WTC11 (cell line): ENCODE results near the gene RING1. TPM values are rescaled to one million over a fixed set of nuclear protein-coding genes. Genes with fewer than 3 reads are reported as not detected.

ENCODE experiments used
- ATAC-seq: fragments of 200-7000 bp; cut with Tn5 transposase; 2 replicates; pipeline ENCODE4 v1.10.0; 2021; ENCODE audit warnings: mild to moderate bottlenecking, moderate library complexity
- CTCF ChIA-PET: fragments of 300-600 bp; sonication (Branson Sonifier 250); formaldehyde crosslinking; loops from one replicate; lab custom pipeline; 2021; ENCODE audit warnings: antibody characterized with exemption; lab: Charles Lee
- POLR2A ChIA-PET: fragments of 350-600 bp; sonication (Branson Sonifier 250); formaldehyde crosslinking; loops from one replicate; lab custom pipeline; 2021; ENCODE audit warnings: antibody characterized with exemption; lab: Charles Lee
- DNase-seq: peaks from one replicate; pipeline ENCODE4 v3.0.0; 2021; ENCODE audit warnings: low spot score
- H3K27ac Mint-ChIP-seq: 2 replicates; pipeline ENCODE4 v1.8.0; 2021; ENCODE audit warnings: mixed read lengths
- H3K27me3 Mint-ChIP-seq: 2 replicates; pipeline ENCODE4 v1.8.0; 2021; ENCODE audit warnings: low read depth, mild to moderate bottlenecking, moderate library complexity, mixed read lengths
- H3K36me3 Mint-ChIP-seq: 2 replicates; pipeline ENCODE4 v1.8.0; 2021; ENCODE audit warnings: mixed read lengths
- H3K4me1 Mint-ChIP-seq: 2 replicates; pipeline ENCODE4 v1.8.0; 2022; ENCODE audit warnings: mixed read lengths
- H3K4me3 Mint-ChIP-seq: 2 replicates; pipeline ENCODE4 v1.8.0; 2021; ENCODE audit warnings: mild to moderate bottlenecking, moderate library complexity, mixed read lengths
- H3K9me3 Mint-ChIP-seq: 2 replicates; pipeline ENCODE4 v1.8.0; 2021; ENCODE audit warnings: mixed read lengths
- ATF3 ChIP-seq: sonication (generic); formaldehyde crosslinking; conservative IDR thresholded peaks from 2 replicates; pipeline ENCODE4 v1.8.1; 2022; ENCODE audit warnings: mild to moderate bottlenecking, missing genetic modification reagents
- CDX4 ChIP-seq: fragments of 250-450 bp; sonication (Bioruptor Pico); IDR thresholded peaks from 2 replicates; pipeline ENCODE4 v1.9.0; 2021; ENCODE audit warnings: moderate library complexity, mild to moderate bottlenecking, inconsistent platforms, borderline replicate concordance
- CREB1 ChIP-seq: sonication (generic); formaldehyde crosslinking; IDR thresholded peaks from 2 replicates; pipeline ENCODE4 v1.8.0; 2023; ENCODE audit warnings: mild to moderate bottlenecking, missing genetic modification reagents
- EMX1 ChIP-seq: fragments of 250-450 bp; sonication (Bioruptor Pico); IDR thresholded peaks from 2 replicates; pipeline ENCODE4 v1.8.0; 2021; ENCODE audit warnings: mild to moderate bottlenecking
- FOXK1 ChIP-seq: sonication (generic); formaldehyde crosslinking; IDR thresholded peaks from 2 replicates; pipeline ENCODE4 v1.8.0; 2022; ENCODE audit warnings: mild to moderate bottlenecking, moderate library complexity, missing genetic modification reagents
- GRHL2 ChIP-seq: fragments of 250-450 bp; sonication (Bioruptor Pico); IDR thresholded peaks from 2 replicates; pipeline ENCODE4 v1.8.0; 2022; ENCODE audit warnings: mild to moderate bottlenecking, moderate library complexity; ENCODE audit not compliant: insufficient replicate concordance, severe bottlenecking
- GTF2I ChIP-seq: fragments of 250-450 bp; sonication (Bioruptor Pico); conservative IDR thresholded peaks from 2 replicates; pipeline ENCODE4 v1.4.0; 2021; ENCODE audit warnings: mild to moderate bottlenecking
- IRF2 ChIP-seq: sonication (generic); formaldehyde crosslinking; IDR thresholded peaks from 2 replicates; pipeline ENCODE4 v1.8.0; 2022; ENCODE audit warnings: low read depth, missing genetic modification reagents, borderline replicate concordance
- JAZF1 ChIP-seq: fragments of 250-450 bp; sonication (Bioruptor Pico); IDR thresholded peaks from 2 replicates; pipeline ENCODE4 v1.9.0; 2021; ENCODE audit warnings: moderate library complexity, mild to moderate bottlenecking, inconsistent platforms
- JUN ChIP-seq: sonication (generic); formaldehyde crosslinking; IDR thresholded peaks from 2 replicates; pipeline ENCODE4 v1.8.0; 2023; ENCODE audit warnings: mild to moderate bottlenecking, missing genetic modification reagents
- MLX ChIP-seq: sonication (generic); formaldehyde crosslinking; IDR thresholded peaks from 2 replicates; pipeline ENCODE4 v1.8.1; 2023; ENCODE audit warnings: mild to moderate bottlenecking, missing genetic modification reagents, moderate library complexity
- MXD4 ChIP-seq: fragments of 250-450 bp; sonication (Bioruptor Pico); IDR thresholded peaks from 2 replicates; pipeline ENCODE4 v1.8.0; 2021; ENCODE audit warnings: mild to moderate bottlenecking, moderate library complexity, borderline replicate concordance
- NFE2L1 ChIP-seq: sonication (generic); formaldehyde crosslinking; IDR thresholded peaks from 2 replicates; pipeline ENCODE4 v1.8.1; 2023; ENCODE audit warnings: missing genetic modification reagents
- NR3C1 ChIP-seq: sonication (generic); formaldehyde crosslinking; conservative IDR thresholded peaks from 2 replicates; pipeline ENCODE4 v1.8.1; 2023; ENCODE audit warnings: low read depth, mild to moderate bottlenecking, missing genetic modification reagents
- PREB ChIP-seq: sonication (generic); formaldehyde crosslinking; IDR thresholded peaks from 2 replicates; pipeline ENCODE4 v1.8.1; 2022; ENCODE audit warnings: mild to moderate bottlenecking, missing genetic modification reagents, moderate library complexity, borderline replicate concordance
- STAT6 ChIP-seq: sonication (generic); formaldehyde crosslinking; conservative IDR thresholded peaks from 2 replicates; pipeline ENCODE4 v1.8.1; 2023; ENCODE audit warnings: mild to moderate bottlenecking, low read depth, missing genetic modification reagents, moderate library complexity
- TP53 ChIP-seq: sonication (generic); formaldehyde crosslinking; IDR thresholded peaks from 2 replicates; pipeline ENCODE4 v1.8.1; 2023; ENCODE audit warnings: mild to moderate bottlenecking, missing genetic modification reagents
- USF1 ChIP-seq: sonication (generic); formaldehyde crosslinking; IDR thresholded peaks from 2 replicates; pipeline ENCODE4 v1.8.0; 2022; ENCODE audit warnings: mild to moderate bottlenecking, missing genetic modification reagents
- USF2 ChIP-seq: sonication (generic); formaldehyde crosslinking; IDR thresholded peaks from 2 replicates; pipeline ENCODE4 v1.8.1; 2023; ENCODE audit warnings: mild to moderate bottlenecking, missing genetic modification reagents, moderate library complexity
- ZNF416 ChIP-seq: fragments of 250-450 bp; sonication (Bioruptor Pico); IDR thresholded peaks from 2 replicates; pipeline ENCODE4 v1.9.0; 2021; ENCODE audit warnings: mild to moderate bottlenecking, inconsistent platforms
- ZNF512 ChIP-seq: sonication (generic); formaldehyde crosslinking; IDR thresholded peaks from 2 replicates; pipeline ENCODE4 v1.8.1; 2022; ENCODE audit warnings: missing genetic modification reagents, borderline replicate concordance
- ZNF671 ChIP-seq: fragments of 250-450 bp; sonication (Bioruptor Pico); IDR thresholded peaks from 2 replicates; pipeline ENCODE4 v1.8.0; 2021; ENCODE audit warnings: mild to moderate bottlenecking
- total RNA-seq: library from RNA; stranded (reverse); gene quantifications from 3 replicates; pipeline ENCODE4 v1.2.3, GENCODE V29; 2021

Gene RING1
- total RNA-seq, 1 experiment from 2014 or later: 26.6 TPM

- no peak for ATAC-seq
- Mint-ChIP-seq H3K4me3 (no peak overlapping the region), H3K36me3 (no peaks in the 10 kb centered on the region), H3K4me1 (peaks cover 18% of the 10 kb centered on the region), H3K9me3 (no peaks in the 10 kb centered on the region), H3K27ac (no peak overlapping the region), H3K27me3 (peaks cover 45% of the 10 kb centered on the region)
- ChIA-PET POLR2A (no interaction called here), CTCF (interaction anchor here (1.8 to 2.9 kb wide), 2 partner anchors 10 to 112 kb away, joined by 5 to 10 read pairs; no protein-coding TSS in a partner anchor)
- TF ChIP-seq FOXK1 (CRISPR knock-in tag): no peak
- TF ChIP-seq JAZF1 (CRISPR knock-in tag): no peak
- no peak for TF ChIP-seq USF1 (CRISPR knock-in tag)
- no peak for TF ChIP-seq ZNF512
- no peak for TF ChIP-seq GRHL2
- no peak for TF ChIP-seq ZNF416 (CRISPR knock-in tag)
- TF ChIP-seq NR3C1 (CRISPR knock-in tag): no peak
- no peak for TF ChIP-seq PREB (CRISPR knock-in tag)
- no peak for TF ChIP-seq GTF2I (CRISPR knock-in tag)
- no peak for TF ChIP-seq ZNF671 (CRISPR knock-in tag)
- no peak for TF ChIP-seq MLX (CRISPR knock-in tag)
- no peak for TF ChIP-seq IRF2 (CRISPR knock-in tag)
- no peak for TF ChIP-seq EMX1 (CRISPR knock-in tag)
- TF ChIP-seq JUN (CRISPR knock-in tag): no peak
- no peak for TF ChIP-seq NFE2L1
- no peak for TF ChIP-seq MXD4 (CRISPR knock-in tag)
- no peak for TF ChIP-seq USF2 (CRISPR knock-in tag)
- TF ChIP-seq ATF3 (CRISPR knock-in tag): no peak
- no peak for TF ChIP-seq CDX4
- no peak for TF ChIP-seq CREB1 (CRISPR knock-in tag)
- DNase-seq: no peak
Measured at GRCh38 chr6:33237741-33238140, 29.4 kb downstream of the RING1 start.

GRCh38 chr6:33241968-33242367 lies 33.7 kb downstream of the RING1 start:
- Mint-ChIP-seq H3K9me3 (no peaks in the 10 kb centered on the region), H3K36me3 (no peaks in the 10 kb centered on the region), H3K27ac (no peak overlapping the region), H3K27me3 (peaks cover 59% of the 10 kb centered on the region), H3K4me3 (no peak overlapping the region), H3K4me1 (peaks cover 2% of the 10 kb centered on the region; the same call in 1 of the 2 replicates)
- DNase-seq: no peak
- TF ChIP-seq EMX1 (CRISPR knock-in tag): no peak
- no peak for TF ChIP-seq STAT6 (CRISPR knock-in tag)
- TF ChIP-seq TP53 (CRISPR knock-in tag): no peak
- CTCF ChIA-PET: interaction anchor here (0.6 kb wide), 1 partner anchor 13 kb away, joined by 5 read pairs; no protein-coding TSS in a partner anchor
- POLR2A ChIA-PET: no interaction called here
- no peak for ATAC-seq
